GM23248 (cell line): ENCODE results near the gene RPAP2. TPM values are rescaled to one million over a fixed set of nuclear protein-coding genes. Genes with fewer than 3 reads are reported as not detected.
"Not testable (repeated sequence)": the region's sequence is repeated elsewhere in the genome, so short reads cannot be mapped to it uniquely, and the experiment has no call there.

ENCODE experiments used
- DNase-seq: peaks from one replicate; pipeline ENCODE4 v3.0.0-alpha.2; 2015
- H2AFZ ChIP-seq: fragments of 200-600 bp; sonication (generic); 2 replicates; pipeline ENCODE4 v1.6.1; 2016; ENCODE audit warnings: antibody characterized with exemption
- H3F3A ChIP-seq: fragments of 200-600 bp; sonication (generic); 2 replicates; pipeline ENCODE4 v1.6.1; 2016; ENCODE audit warnings: mild to moderate bottlenecking, antibody characterized with exemption, mixed run types; ENCODE audit not compliant: insufficient read depth
- H3K27ac ChIP-seq: fragments of 200-600 bp; sonication (generic); 2 replicates; pipeline ENCODE4 v1.5.1; 2016; ENCODE audit warnings: mild to moderate bottlenecking
- H3K27me3 ChIP-seq: fragments of 200-600 bp; sonication (generic); replicated peaks from 2 replicates; pipeline ENCODE4 v1.6.1; 2016; ENCODE audit warnings: mild to moderate bottlenecking; ENCODE audit not compliant: insufficient read depth
- H3K36me3 ChIP-seq: fragments of 200-600 bp; sonication (generic); 2 replicates; pipeline ENCODE4 v1.6.1; 2016; ENCODE audit warnings: low read depth, mild to moderate bottlenecking
- H3K4me1 ChIP-seq: fragments of 200-600 bp; sonication (generic); 2 replicates; pipeline ENCODE4 v1.6.1; 2016; ENCODE audit warnings: mild to moderate bottlenecking; ENCODE audit not compliant: insufficient read depth
- H3K4me2 ChIP-seq: fragments of 200-600 bp; sonication (generic); one replicate; pipeline ENCODE4 v1.6.1; 2016; ENCODE audit warnings: mild to moderate bottlenecking; ENCODE audit not compliant: unreplicated experiment
- H3K4me3 ChIP-seq: fragments of 200-600 bp; sonication (generic); 2 replicates; pipeline ENCODE4 v1.5.1; 2016; ENCODE audit warnings: mild to moderate bottlenecking
- H3K79me2 ChIP-seq: fragments of 200-600 bp; sonication (generic); 2 replicates; pipeline ENCODE4 v1.6.1; 2016; ENCODE audit warnings: mild to moderate bottlenecking; ENCODE audit not compliant: insufficient read depth
- H3K9ac ChIP-seq: fragments of 200-600 bp; sonication (generic); 2 replicates; pipeline ENCODE4 v1.6.1; 2016; ENCODE audit warnings: mild to moderate bottlenecking
- H3K9me2 ChIP-seq: fragments of 200-600 bp; sonication (generic); 2 replicates; pipeline ENCODE4 v1.6.1; 2016; ENCODE audit warnings: mixed run types, mild to moderate bottlenecking, moderate library complexity; ENCODE audit not compliant: insufficient read depth
- H3K9me3 ChIP-seq: fragments of 200-600 bp; sonication (generic); one replicate; pipeline ENCODE4 v1.6.1; 2017; ENCODE audit warnings: low read depth
- H4K20me1 ChIP-seq: fragments of 200-600 bp; sonication (generic); 2 replicates; pipeline ENCODE4 v1.6.0; 2016; ENCODE audit not compliant: insufficient read depth
- EZH2 ChIP-seq: fragments of 200-600 bp; sonication (generic); IDR thresholded peaks from 2 replicates; pipeline ENCODE4 v1.6.1; 2018; ENCODE audit warnings: antibody characterized with exemption, mild to moderate bottlenecking; ENCODE audit not compliant: insufficient read depth, poor library complexity, severe bottlenecking
- EZH2phosphoT487 ChIP-seq: fragments of 200-600 bp; sonication (generic); IDR thresholded peaks from 2 replicates; pipeline ENCODE4 v1.6.1; 2018; ENCODE audit warnings: antibody characterized with exemption, moderate library complexity, mild to moderate bottlenecking, low read depth; ENCODE audit not compliant: insufficient read depth
- WGBS, 2 experiments: methylation state at CpG; one replicate each; pipeline ENCODE4 v1.1.6; 2015 to 2017; ENCODE audit warnings: low lambda C conversion rate in 2 of 2, low coverage in 1 of 2; ENCODE audit errors: missing lambda C conversion rate in 2 of 2; 5-methylcytosine and 5-hydroxymethylcytosine counted together
- in situ Hi-C: fragments of 300-500 bp; cut with MboI; formaldehyde crosslinking; loops from 2 replicates; pipeline ENCODE4 v1.15.0; 2020
- polyA plus RNA-seq: library from polyadenylated mRNA; unstranded; fragments of >200 nt; fragmentation: Nextera tagmentation; extraction: Ambion mirVana; gene quantifications from 2 replicates; pipeline ENCODE4 v1.2.1, GENCODE V29; 2016
- total RNA-seq: library from RNA; depleted of rRNA; stranded (reverse); fragments of >200 nt; shearing (Covaris generic); gene quantifications from 2 replicates; pipeline ENCODE4 v1.2.3, GENCODE V29; 2014

The RPAP2 gene
- total and polyA plus RNA-seq, 2 experiments from 2014 or later, result 17.4 to 25.8 TPM

- H3F3A ChIP-seq, result no peaks in the 10 kb centered on the region
- no peaks in the 10 kb centered on the region for H3K9me3 ChIP-seq
- peaks cover 20% of the 10 kb centered on the region for H3K36me3 ChIP-seq
- no peaks in the 10 kb centered on the region for H3K4me1 ChIP-seq
- no peaks in the 10 kb centered on the region for H3K27me3 ChIP-seq
- H3K4me3 ChIP-seq, result no peak overlapping the region
- no peak overlapping the region for H2AFZ ChIP-seq
- in situ Hi-C loops, result no loop called here
- H3K9ac ChIP-seq, result no peak overlapping the region
- no peaks in the 10 kb centered on the region for H4K20me1 ChIP-seq
- H3K9me2 ChIP-seq, result no peaks in the 10 kb centered on the region
- no peak for DNase-seq
- no peak overlapping the region for H3K4me2 ChIP-seq
- no peak for TF ChIP-seq EZH2phosphoT487
- no peak for TF ChIP-seq EZH2
- no peaks in the 10 kb centered on the region for H3K79me2 ChIP-seq
- WGBS, 2 experiments, result 96 to 100% methylated on average over 1 of the region's 1 CpG
- no peak overlapping the region for H3K27ac ChIP-seq
Measured at GRCh38 chr1:92352856-92353255, 54.0 kb downstream of the RPAP2 start.

- H3K4me2 ChIP-seq, result no peak overlapping the region
- no peaks in the 10 kb centered on the region for H4K20me1 ChIP-seq
- no peaks in the 10 kb centered on the region for H3K9me3 ChIP-seq
- DNase-seq, result no peak
- in situ Hi-C loops, result no loop called here
- H3K9me2 ChIP-seq, result no peaks in the 10 kb centered on the region
- H3K4me1 ChIP-seq, result no peaks in the 10 kb centered on the region
- TF ChIP-seq EZH2 (no peak), EZH2phosphoT487 (no peak)
- H3K9ac ChIP-seq, result no peak overlapping the region
- H2AFZ ChIP-seq, result no peak overlapping the region
- no peak overlapping the region for H3K4me3 ChIP-seq
- peaks cover 29% of the 10 kb centered on the region for H3K36me3 ChIP-seq
- H3K79me2 ChIP-seq, result no peaks in the 10 kb centered on the region
- no peaks in the 10 kb centered on the region for H3K27me3 ChIP-seq
- H3K27ac ChIP-seq, result no peak overlapping the region
- H3F3A ChIP-seq, result no peaks in the 10 kb centered on the region
Measured at GRCh38 chr1:92354259-92354658, 55.4 kb downstream of the RPAP2 start.

GRCh38 chr1:92356956-92357355 is 58.1 kb downstream of the RPAP2 start:
- Histone ChIP-seq H3K36me3 (peaks cover 23% of the 10 kb centered on the region), H3K4me3 (no peak overlapping the region), H3K4me2 (no peak overlapping the region), H3F3A (no peaks in the 10 kb centered on the region), H3K9me3 (no peaks in the 10 kb centered on the region), H3K9ac (no peak overlapping the region), H3K4me1 (no peaks in the 10 kb centered on the region), H2AFZ (no peak overlapping the region), H3K9me2 (no peaks in the 10 kb centered on the region), H3K27ac (no peak overlapping the region), H3K79me2 (no peaks in the 10 kb centered on the region), H3K27me3 (no peaks in the 10 kb centered on the region), H4K20me1 (no peaks in the 10 kb centered on the region)
- in situ Hi-C loops, result no loop called here
- no peak for TF ChIP-seq EZH2phosphoT487
- no peak for TF ChIP-seq EZH2
- peak; percentile 70 for DNase-seq

GRCh38 chr1:92359382-92359781 is 60.5 kb downstream of the RPAP2 start:
- H4K20me1 ChIP-seq, H3K79me2 ChIP-seq, H2AFZ ChIP-seq, H3F3A ChIP-seq, in situ Hi-C loops, H3K4me2 ChIP-seq, H3K9me3 ChIP-seq, H3K4me3 ChIP-seq, H3K27ac ChIP-seq, H3K27me3 ChIP-seq, H3K9ac ChIP-seq, H3K4me1 ChIP-seq, DNase-seq, H3K9me2 ChIP-seq: not testable (repeated sequence)
- 92% methylated on average over 10 of the region's 10 CpGs for WGBS, 2 experiments
- H3K36me3 ChIP-seq, result peaks cover 13% of the 10 kb centered on the region

- H3K9me3 ChIP-seq, result no peaks in the 10 kb centered on the region
- H3F3A ChIP-seq, result no peaks in the 10 kb centered on the region
- no peaks in the 10 kb centered on the region for H3K4me1 ChIP-seq
- H3K27me3 ChIP-seq, result no peaks in the 10 kb centered on the region
- TF ChIP-seq EZH2phosphoT487 (no peak), EZH2 (no peak)
- H3K4me2 ChIP-seq, result no peak overlapping the region
- H2AFZ ChIP-seq, result no peak overlapping the region
- H3K4me3 ChIP-seq, result no peak overlapping the region
- WGBS, 2 experiments, result 95 to 100% methylated on average over 2 of the region's 2 CpGs
- H3K79me2 ChIP-seq, result no peaks in the 10 kb centered on the region
- peaks cover 13% of the 10 kb centered on the region for H3K36me3 ChIP-seq
- H3K9ac ChIP-seq, result no peak overlapping the region
- no peak for DNase-seq
- in situ Hi-C loops, result no loop called here
- no peaks in the 10 kb centered on the region for H4K20me1 ChIP-seq
- no peak overlapping the region for H3K27ac ChIP-seq
- H3K9me2 ChIP-seq, result no peaks in the 10 kb centered on the region
Measured at GRCh38 chr1:92359986-92360385, 61.1 kb downstream of the RPAP2 start.
